NT2/D1 (cell line): Measurements from ENCODE around the gene CUL5.
"Not testable (repeated sequence)": the region's sequence is repeated elsewhere in the genome, so short reads cannot be mapped to it uniquely, and the experiment has no call there.

Source experiments
- DNase-seq: peaks from one replicate; pipeline ENCODE4 v3.0.0-alpha.2; 2011; ENCODE audit warnings: low read depth, low spot score
- H3K27me3 ChIP-seq: 2 replicates; pipeline ENCODE4 v1.6.0; 2011; ENCODE audit warnings: mild to moderate bottlenecking; ENCODE audit not compliant: insufficient read length, insufficient read depth
- H3K36me3 ChIP-seq: 2 replicates; pipeline ENCODE4 v1.6.1; 2011; ENCODE audit warnings: mild to moderate bottlenecking, low read length, mixed read lengths; ENCODE audit not compliant: insufficient read depth, insufficient read length
- H3K4me1 ChIP-seq: 2 replicates; pipeline ENCODE4 v1.5.1; 2011; ENCODE audit not compliant: insufficient read depth, insufficient read length
- H3K4me3 ChIP-seq: 2 replicates; pipeline ENCODE4 v1.5.1; 2011; ENCODE audit warnings: low read depth; ENCODE audit not compliant: insufficient read length
- H3K9ac ChIP-seq: 2 replicates; pipeline ENCODE4 v1.6.0; 2011; ENCODE audit warnings: low read depth; ENCODE audit not compliant: insufficient read length
- H3K9me3 ChIP-seq: 2 replicates; pipeline ENCODE4 v1.5.1; 2011; ENCODE audit warnings: mild to moderate bottlenecking, low read length; ENCODE audit not compliant: insufficient read depth
- SUZ12 ChIP-seq: IDR thresholded peaks from 2 replicates; pipeline ENCODE4 v1.6.1; 2011; ENCODE audit not compliant: insufficient read length, insufficient read depth; ENCODE audit errors: extremely low read depth
- YY1 ChIP-seq: IDR thresholded peaks from 2 replicates; pipeline ENCODE4 v1.6.1; 2011; ENCODE audit not compliant: insufficient read length, insufficient read depth
- ZNF274 ChIP-seq: IDR thresholded peaks from 2 replicates; pipeline ENCODE4 v1.6.1; 2011; ENCODE audit warnings: mild to moderate bottlenecking, low read depth, low read length

The CUL5 gene

GRCh38 chr11:108131993-108132392 is 123.3 kb downstream of the CUL5 start:
- Histone ChIP-seq H3K4me1 (no peaks in the 10 kb centered on the region), H3K36me3 (peaks cover 12% of the 10 kb centered on the region), H3K9ac (no peak overlapping the region), H3K27me3 (no peaks in the 10 kb centered on the region), H3K4me3 (no peak overlapping the region), H3K9me3 (no peaks in the 10 kb centered on the region)
- TF ChIP-seq YY1 = no peak
- DNase-seq = no peak

- H3K9me3 ChIP-seq, H3K4me3 ChIP-seq, H3K27me3 ChIP-seq, H3K9ac ChIP-seq, DNase-seq, H3K4me1 ChIP-seq: not testable (repeated sequence)
- peaks cover 10% of the 10 kb centered on the region for H3K36me3 ChIP-seq
Measured at GRCh38 chr11:108132993-108133538, 124.4 kb downstream of the CUL5 start.

DNA sequence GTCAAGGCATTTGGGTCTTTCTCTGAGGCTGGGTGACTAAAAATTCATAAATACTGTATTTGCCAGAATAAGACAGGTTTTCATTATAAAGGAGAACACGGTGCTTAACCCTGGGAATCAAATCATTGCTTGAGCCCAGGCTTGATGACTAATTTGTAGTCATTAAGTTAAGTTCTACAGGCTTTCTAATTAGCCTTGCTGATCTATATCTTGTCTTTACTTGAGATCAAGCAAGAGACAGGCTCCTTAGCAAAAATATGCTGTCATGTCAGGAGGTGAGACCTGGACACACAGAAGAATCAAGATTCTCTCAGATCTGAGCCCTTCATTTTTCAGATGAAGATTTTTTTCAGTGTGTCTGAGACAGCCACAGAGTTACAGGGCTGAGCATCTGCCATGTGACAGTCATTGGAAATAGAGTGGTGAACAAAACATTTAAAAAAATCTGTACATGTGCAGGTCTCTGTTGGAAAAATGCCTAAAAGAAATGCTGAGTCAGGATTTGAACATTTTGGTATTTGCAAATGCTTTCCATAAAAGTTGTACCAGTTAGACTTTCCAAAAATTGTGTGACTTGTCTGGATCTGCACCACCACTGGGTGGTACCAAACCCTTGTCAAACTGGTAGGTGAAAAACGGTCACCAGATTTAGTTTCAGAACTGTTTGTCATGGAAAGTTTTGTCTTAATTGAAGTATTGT is 127.3 kb downstream of the CUL5 start:
- no peaks in the 10 kb centered on the region for H3K4me1 ChIP-seq
- H3K9me3 ChIP-seq = no peaks in the 10 kb centered on the region
- no peaks in the 10 kb centered on the region for H3K27me3 ChIP-seq
- H3K36me3 ChIP-seq = peaks cover 10% of the 10 kb centered on the region
- no peak overlapping the region for H3K4me3 ChIP-seq
- no peak for DNase-seq
- no peak for TF ChIP-seq YY1
- TF ChIP-seq ZNF274 = no peak
- TF ChIP-seq SUZ12 = no peak
- no peak overlapping the region for H3K9ac ChIP-seq

DNA sequence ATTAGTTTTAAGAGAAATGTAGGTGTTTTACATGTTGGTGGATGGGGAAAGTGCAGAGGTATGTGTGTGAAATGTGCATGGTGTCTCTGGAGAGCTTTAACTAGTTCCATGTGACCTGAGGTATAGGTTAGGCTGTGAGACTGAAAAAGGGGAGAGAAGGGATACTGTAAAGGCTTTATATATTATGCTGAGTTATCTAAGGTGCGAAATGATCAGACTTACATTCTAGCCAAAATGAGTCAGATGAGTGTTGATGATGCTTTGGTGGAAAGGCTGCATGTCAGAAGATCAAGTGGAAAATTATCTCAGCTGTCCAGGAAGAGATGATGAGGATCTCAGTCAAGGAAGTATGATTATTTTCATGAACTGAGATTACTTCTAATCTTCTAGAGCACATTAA is 128.5 kb downstream of the CUL5 start:
- H3K9me3 ChIP-seq = no peaks in the 10 kb centered on the region
- no peaks in the 10 kb centered on the region for H3K4me1 ChIP-seq
- no peak overlapping the region for H3K9ac ChIP-seq
- peaks cover 14% of the 10 kb centered on the region for H3K36me3 ChIP-seq
- no peaks in the 10 kb centered on the region for H3K27me3 ChIP-seq
- H3K4me3 ChIP-seq = no peak overlapping the region
- no peak for DNase-seq
- TF ChIP-seq YY1 = no peak
- TF ChIP-seq SUZ12 = no peak
- no peak for TF ChIP-seq ZNF274

- no peaks in the 10 kb centered on the region for H3K4me1 ChIP-seq
- TF ChIP-seq SUZ12 (no peak), ZNF274 (no peak), YY1 (no peak)
- H3K9ac ChIP-seq = no peak overlapping the region
- H3K36me3 ChIP-seq = peaks cover 31% of the 10 kb centered on the region
- no peaks in the 10 kb centered on the region for H3K9me3 ChIP-seq
- no peak overlapping the region for H3K4me3 ChIP-seq
- no peak for DNase-seq
- H3K27me3 ChIP-seq = no peaks in the 10 kb centered on the region
Measured at GRCh38 chr11:108142304-108142703, 133.6 kb downstream of the CUL5 start.

DNA sequence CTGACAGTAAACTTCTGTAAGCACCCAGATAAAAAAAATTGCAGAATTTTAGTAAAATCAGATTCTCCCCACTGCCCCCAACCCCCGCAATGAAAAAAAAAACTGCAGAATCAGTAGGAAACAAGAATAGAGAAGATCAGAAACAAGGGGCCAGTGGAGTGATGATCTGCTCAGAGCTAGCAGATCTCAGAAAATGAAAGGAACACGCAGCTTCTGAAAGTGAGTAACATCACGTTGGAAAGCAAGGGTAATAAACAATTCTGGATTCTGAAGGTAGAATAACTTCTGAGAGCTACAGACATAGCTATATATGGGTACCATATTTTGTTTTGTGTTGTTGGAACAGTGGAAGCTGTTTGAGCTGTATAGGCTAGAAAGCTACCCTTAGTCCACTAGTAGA is 135.9 kb downstream of the CUL5 start:
- no peak overlapping the region for H3K9ac ChIP-seq
- no peaks in the 10 kb centered on the region for H3K9me3 ChIP-seq
- no peak for TF ChIP-seq YY1
- TF ChIP-seq SUZ12 = no peak
- no peak for TF ChIP-seq ZNF274
- DNase-seq = no peak
- no peak overlapping the region for H3K4me3 ChIP-seq
- no peaks in the 10 kb centered on the region for H3K4me1 ChIP-seq
- peaks cover 51% of the 10 kb centered on the region for H3K36me3 ChIP-seq
- H3K27me3 ChIP-seq = no peaks in the 10 kb centered on the region

GRCh38 chr11:108147150-108147549 is 138.5 kb downstream of the CUL5 start:
- H3K4me3 ChIP-seq = no peak overlapping the region
- no peak for DNase-seq
- no peaks in the 10 kb centered on the region for H3K27me3 ChIP-seq
- peaks cover 64% of the 10 kb centered on the region for H3K36me3 ChIP-seq
- TF ChIP-seq ZNF274 = no peak
- TF ChIP-seq YY1 = no peak
- TF ChIP-seq SUZ12 = no peak
- no peak overlapping the region for H3K9ac ChIP-seq
- no peaks in the 10 kb centered on the region for H3K9me3 ChIP-seq
- no peaks in the 10 kb centered on the region for H3K4me1 ChIP-seq

DNA sequence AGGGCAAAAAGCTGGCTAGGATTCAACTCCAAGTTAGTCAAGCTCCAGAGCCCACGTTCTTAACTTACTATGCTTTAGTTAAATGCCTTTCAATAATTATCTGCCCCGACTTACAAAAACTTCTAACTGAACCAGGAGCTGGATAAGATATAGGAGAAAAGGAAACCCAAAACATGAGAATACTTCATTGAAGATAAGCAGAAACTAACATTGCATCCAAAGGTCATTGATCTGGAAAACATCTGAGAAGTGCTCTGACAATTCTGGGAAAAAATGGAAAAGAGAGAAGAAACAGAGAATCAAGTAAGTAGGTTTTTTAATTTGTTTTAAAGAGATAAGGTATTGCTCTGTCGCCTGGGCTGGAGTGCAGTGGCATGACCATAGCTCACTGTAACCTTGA is 139.9 kb downstream of the CUL5 start:
- H3K4me3 ChIP-seq = no peak overlapping the region
- no peaks in the 10 kb centered on the region for H3K9me3 ChIP-seq
- H3K4me1 ChIP-seq = no peaks in the 10 kb centered on the region
- TF ChIP-seq ZNF274 = no peak
- TF ChIP-seq SUZ12 = no peak
- TF ChIP-seq YY1 = no peak
- peaks cover 53% of the 10 kb centered on the region for H3K36me3 ChIP-seq
- no peak for DNase-seq
- no peaks in the 10 kb centered on the region for H3K27me3 ChIP-seq
- no peak overlapping the region for H3K9ac ChIP-seq
